Liver (tissue), 3 donors: ENCODE data around the gene RIMBP2.

Experiments used
- ATF3 ChIP-seq: IDR thresholded peaks from 2 replicates; pipeline ENCODE4 v1.6.1; 2016; ENCODE audit warnings: antibody characterized with exemption
- CTCF ChIP-seq: fragments of 150-350 bp; IDR thresholded peaks from 2 replicates; pipeline ENCODE4 v1.5.1; 2017; ENCODE audit warnings: improper control_type of control experiment, low read depth, low read length; ENCODE audit not compliant: missing input control
- EGR1 ChIP-seq, 2 donors: IDR thresholded peaks; 2 replicates each; pipeline ENCODE4 v1.6.1; 2016 to 2018; ENCODE audit warnings: antibody characterized with exemption in 2 of 2, low read depth in 2 of 2
- FOXA1 ChIP-seq: IDR thresholded peaks from 2 replicates; pipeline ENCODE4 v1.6.1; 2016; ENCODE audit warnings: antibody characterized with exemption
- GABPA ChIP-seq, 2 donors: IDR thresholded peaks in 1 of 2; conservative IDR thresholded peaks in 1 of 2; 2 replicates each; pipeline ENCODE4 v1.6.1; 2016; ENCODE audit warnings: antibody characterized with exemption in 2 of 2, mild to moderate bottlenecking in 1 of 2, moderate library complexity in 1 of 2
- HNF4A ChIP-seq, 2 donors: conservative IDR thresholded peaks; 2 replicates each; pipeline ENCODE4 v1.6.1; 2016; ENCODE audit warnings: antibody characterized with exemption in 2 of 2, mild to moderate bottlenecking in 2 of 2
- JUND ChIP-seq, 2 donors: IDR thresholded peaks; 2 replicates each; pipeline ENCODE4 v1.6.1; 2016; ENCODE audit warnings: antibody characterized with exemption in 2 of 2
- RAD21 ChIP-seq, 2 donors: IDR thresholded peaks; 2 replicates each; pipeline ENCODE4 v1.6.1; 2016; ENCODE audit warnings: antibody characterized with exemption in 2 of 2, mild to moderate bottlenecking in 2 of 2
- REST ChIP-seq: IDR thresholded peaks from 2 replicates; pipeline ENCODE4 v1.6.1; 2016; ENCODE audit warnings: antibody characterized with exemption, mild to moderate bottlenecking
- RXRA ChIP-seq, 2 donors: IDR thresholded peaks; 2 replicates each; pipeline ENCODE4 v1.6.1; 2017 to 2018; ENCODE audit warnings: antibody characterized with exemption in 2 of 2, mild to moderate bottlenecking in 1 of 2
- TAF1 ChIP-seq: conservative IDR thresholded peaks from 2 replicates; pipeline ENCODE4 v1.6.1; 2016; ENCODE audit warnings: antibody characterized with exemption, mild to moderate bottlenecking
- YY1 ChIP-seq: IDR thresholded peaks from 2 replicates; pipeline ENCODE4 v1.6.1; 2016; ENCODE audit warnings: antibody characterized with exemption, mild to moderate bottlenecking
- ZBTB33 ChIP-seq: IDR thresholded peaks from 2 replicates; pipeline ENCODE4 v1.6.1; 2016; ENCODE audit warnings: antibody characterized with exemption
- donor health status: healthy.
- donor health status: healthy.

- TF ChIP-seq CTCF (no peak), JUND (IDR thresholded peaks at IDR 0.05) (no peak), FOXA1 (no peak), RAD21 (IDR thresholded peaks at IDR 0.05) (no peak), GABPA (IDR thresholded peaks at IDR 0.05 in 1 of 2, conservative IDR thresholded peaks at IDR 0.05 in 1 of 2) (no peak), TAF1 (no peak), YY1 (no peak), RXRA (IDR thresholded peaks at IDR 0.05) (no peak), ATF3 (no peak), HNF4A (conservative IDR thresholded peaks at IDR 0.05) (no peak), EGR1 (IDR thresholded peaks at IDR 0.05; ENCODE audit: low read depth in 2 of 2) (no peak), REST (no peak), ZBTB33 (no peak)
These were observed 220.9 kb downstream of the RIMBP2 start for GRCh38 chr12:130495156-130495555.
